ENCODE measurements around the gene TNK2.

The TNK2 gene

GRCh38 chr3:195905970-195906864 is 2.1 kb downstream of the TNK2 start (continued):
- TF ChIP-seq ZNF580 (tag by site-specific recombination; IDR thresholded peaks at IDR 0.05), result no peak
- no peak for TF ChIP-seq ZNF184 (tag by site-specific recombination; IDR thresholded peaks at IDR 0.05)
- TF ChIP-seq GLI4 (tag by site-specific recombination; IDR thresholded peaks at IDR 0.05), result no peak
- TF ChIP-seq MEIS1 (CRISPR knock-in tag; IDR thresholded peaks at IDR 0.05; ENCODE audit: borderline replicate concordance), result no peak
- TF ChIP-seq ZFP37 (tag by site-specific recombination; IDR thresholded peaks at IDR 0.05), result 0 out of 2 replicates have a peak, but pooled peaks have one; percentile 62
- TF ChIP-seq ZNF404 (tag by site-specific recombination; IDR thresholded peaks at IDR 0.05), result no peak
- TF ChIP-seq ZBTB11 (tag by site-specific recombination; conservative IDR thresholded peaks at IDR 0.05; ENCODE audit: low read depth), result no peak
- no peak for TF ChIP-seq ZNF548 (tag by site-specific recombination; IDR thresholded peaks at IDR 0.05)
- peak; percentile 75 for TF ChIP-seq SP7 (tag by site-specific recombination; IDR thresholded peaks at IDR 0.05)
- no peak for TF ChIP-seq ZNF10 (tag by site-specific recombination; IDR thresholded peaks at IDR 0.05)
- TF ChIP-seq ZNF140 (tag by site-specific recombination; IDR thresholded peaks at IDR 0.05), result no peak
- no peak; the same call in 1 of the 2 replicates for TF ChIP-seq ATF2 (tag by site-specific recombination; IDR thresholded peaks at IDR 0.05; ENCODE audit: low read depth)
- TF ChIP-seq SCRT1 (tag by site-specific recombination; IDR thresholded peaks at IDR 0.05; ENCODE audit: borderline replicate concordance), result peak; percentile 88
- TF ChIP-seq, protein P1, sequence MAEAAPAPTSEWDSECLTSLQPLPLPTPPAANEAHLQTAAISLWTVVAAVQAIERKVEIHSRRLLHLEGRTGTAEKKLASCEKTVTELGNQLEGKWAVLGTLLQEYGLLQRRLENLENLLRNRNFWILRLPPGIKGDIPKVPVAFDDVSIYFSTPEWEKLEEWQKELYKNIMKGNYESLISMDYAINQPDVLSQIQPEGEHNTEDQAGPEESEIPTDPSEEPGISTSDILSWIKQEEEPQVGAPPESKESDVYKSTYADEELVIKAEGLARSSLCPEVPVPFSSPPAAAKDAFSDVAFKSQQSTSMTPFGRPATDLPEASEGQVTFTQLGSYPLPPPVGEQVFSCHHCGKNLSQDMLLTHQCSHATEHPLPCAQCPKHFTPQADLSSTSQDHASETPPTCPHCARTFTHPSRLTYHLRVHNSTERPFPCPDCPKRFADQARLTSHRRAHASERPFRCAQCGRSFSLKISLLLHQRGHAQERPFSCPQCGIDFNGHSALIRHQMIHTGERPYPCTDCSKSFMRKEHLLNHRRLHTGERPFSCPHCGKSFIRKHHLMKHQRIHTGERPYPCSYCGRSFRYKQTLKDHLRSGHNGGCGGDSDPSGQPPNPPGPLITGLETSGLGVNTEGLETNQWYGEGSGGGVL (tag by site-specific recombination; IDR thresholded peaks at IDR 0.05), result no peak
- TF ChIP-seq, protein P2, sequence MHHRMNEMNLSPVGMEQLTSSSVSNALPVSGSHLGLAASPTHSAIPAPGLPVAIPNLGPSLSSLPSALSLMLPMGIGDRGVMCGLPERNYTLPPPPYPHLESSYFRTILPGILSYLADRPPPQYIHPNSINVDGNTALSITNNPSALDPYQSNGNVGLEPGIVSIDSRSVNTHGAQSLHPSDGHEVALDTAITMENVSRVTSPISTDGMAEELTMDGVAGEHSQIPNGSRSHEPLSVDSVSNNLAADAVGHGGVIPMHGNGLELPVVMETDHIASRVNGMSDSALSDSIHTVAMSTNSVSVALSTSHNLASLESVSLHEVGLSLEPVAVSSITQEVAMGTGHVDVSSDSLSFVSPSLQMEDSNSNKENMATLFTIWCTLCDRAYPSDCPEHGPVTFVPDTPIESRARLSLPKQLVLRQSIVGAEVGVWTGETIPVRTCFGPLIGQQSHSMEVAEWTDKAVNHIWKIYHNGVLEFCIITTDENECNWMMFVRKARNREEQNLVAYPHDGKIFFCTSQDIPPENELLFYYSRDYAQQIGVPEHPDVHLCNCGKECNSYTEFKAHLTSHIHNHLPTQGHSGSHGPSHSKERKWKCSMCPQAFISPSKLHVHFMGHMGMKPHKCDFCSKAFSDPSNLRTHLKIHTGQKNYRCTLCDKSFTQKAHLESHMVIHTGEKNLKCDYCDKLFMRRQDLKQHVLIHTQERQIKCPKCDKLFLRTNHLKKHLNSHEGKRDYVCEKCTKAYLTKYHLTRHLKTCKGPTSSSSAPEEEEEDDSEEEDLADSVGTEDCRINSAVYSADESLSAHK (tag by site-specific recombination; IDR thresholded peaks at IDR 0.05), result no peak
- TF ChIP-seq ZBTB44 (tag by site-specific recombination; IDR thresholded peaks at IDR 0.05), result no peak
- TF ChIP-seq ZNF621 (tag by site-specific recombination; IDR thresholded peaks at IDR 0.05), result no peak
- TF ChIP-seq ZNF768 (tag by site-specific recombination; IDR thresholded peaks at IDR 0.05), result no peak
- TF ChIP-seq ZNF48 (tag by site-specific recombination; IDR thresholded peaks at IDR 0.05), result no peak
- TF ChIP-seq ZNF37A (tag by site-specific recombination; IDR thresholded peaks at IDR 0.05), result no peak
- TF ChIP-seq ZNF610 (tag by site-specific recombination; IDR thresholded peaks at IDR 0.05; ENCODE audit: borderline replicate concordance), result no peak
- TF ChIP-seq BCL6B (tag by site-specific recombination; IDR thresholded peaks at IDR 0.05), result no peak

Data from HEK293 (cell line).